HG02610 (cell line): ENCODE measurements around the gene FBXO41.
"Not testable (repeated sequence)": the region's sequence is repeated elsewhere in the genome, so short reads cannot be mapped to it uniquely, and the experiment has no call there.

Source experiments
- ATAC-seq: cut with Tn5 transposase; IDR thresholded peaks from one replicate; pipeline ENCODE4 v1.9.1; 2021; ENCODE audit warnings: mild to moderate bottlenecking, moderate library complexity; ENCODE audit not compliant: unreplicated experiment

FBXO41 gene

GRCh38 chr2:73262691-73263429 is 21.4 kb downstream of the FBXO41 start:
- ATAC-seq, result not testable (repeated sequence)

GRCh38 chr2:73262108-73262651 is 22.1 kb downstream of the FBXO41 start:
- ATAC-seq, result no peak

DNA sequence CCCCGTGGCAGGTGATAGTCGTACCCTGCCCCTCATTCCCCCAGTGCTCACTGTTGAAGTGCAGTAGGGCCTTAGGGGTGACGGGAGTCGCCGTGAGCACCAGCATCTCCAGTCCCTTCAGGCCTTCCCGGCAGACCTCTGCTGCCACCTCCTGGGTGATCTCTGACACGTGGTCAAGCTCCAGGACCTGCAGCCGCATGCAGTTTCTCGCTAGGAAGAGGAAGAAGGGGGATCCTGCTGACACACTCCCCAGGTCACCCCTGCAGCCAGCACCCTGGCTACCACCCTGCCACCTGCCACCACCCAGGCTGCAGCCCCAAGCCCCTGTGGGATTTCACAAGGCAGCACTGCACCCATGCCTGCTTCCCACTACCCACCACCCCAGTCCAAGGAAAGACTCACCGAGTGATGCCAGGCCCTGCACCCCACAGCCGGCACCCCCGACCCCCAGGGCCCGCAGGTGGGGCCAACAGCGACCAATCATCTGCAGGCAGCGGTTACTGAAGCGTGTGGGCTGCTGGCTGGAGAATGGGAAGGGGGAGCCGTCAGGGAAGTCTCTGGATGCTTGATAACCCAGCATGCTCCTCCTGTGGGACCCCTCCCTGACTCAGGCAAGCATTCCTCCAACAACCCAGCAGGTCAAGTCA is 23.8 kb downstream of the FBXO41 start:
- no peak for ATAC-seq

DNA sequence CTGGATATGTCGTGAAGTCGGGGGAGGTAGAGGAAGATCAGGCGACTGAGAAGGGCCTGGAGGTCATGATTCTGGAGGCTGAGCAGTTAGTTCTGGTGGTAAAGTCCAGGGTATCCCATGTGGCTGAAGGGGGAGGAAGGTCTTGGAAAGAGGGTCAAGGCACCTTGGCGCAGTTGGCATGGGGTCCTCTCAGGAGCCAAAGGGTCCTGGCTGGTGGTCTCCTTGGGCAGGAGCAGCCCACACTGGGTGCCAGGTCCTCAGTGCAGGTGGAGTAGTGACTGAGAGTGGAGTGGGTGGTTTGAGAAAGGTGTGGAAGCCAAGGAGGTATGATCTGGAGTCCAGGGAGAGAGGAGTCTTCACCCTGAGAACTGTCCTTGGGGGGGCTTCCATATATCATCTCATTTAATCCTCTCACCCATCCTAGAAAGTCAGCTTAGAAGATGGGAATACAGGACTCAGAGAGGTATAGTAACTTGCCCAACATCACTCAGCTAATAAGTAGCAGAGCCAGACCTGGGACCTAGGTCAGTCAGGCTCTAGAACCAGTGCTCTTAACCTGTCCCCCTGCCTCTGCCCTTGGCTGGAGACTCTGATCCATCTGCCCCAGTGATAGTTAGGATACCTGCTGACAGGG is 24.5 kb downstream of the FBXO41 start:
- ATAC-seq, result no peak

- ATAC-seq, result no peak
These were observed 25.0 kb downstream of the FBXO41 start for GRCh38 chr2:73259276-73259675.

DNA sequence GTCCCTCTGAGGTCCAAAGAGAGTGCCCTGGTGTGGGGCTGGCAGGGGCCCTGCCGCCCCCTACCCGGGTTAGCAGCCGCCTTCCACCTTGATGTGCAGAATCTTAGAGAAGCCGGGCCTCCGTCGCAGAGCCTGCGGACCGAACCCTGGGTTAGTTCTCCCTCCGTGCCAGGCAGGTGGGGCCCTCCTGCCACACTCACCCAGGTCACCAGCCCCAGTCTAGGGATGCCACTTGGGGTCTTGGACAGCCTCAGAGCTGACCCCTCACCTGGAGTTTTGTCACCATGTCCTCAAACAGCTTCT is 25.4 kb downstream of the FBXO41 start:
- no peak for ATAC-seq

GRCh38 chr2:73258186-73258912 is 25.9 kb downstream of the FBXO41 start:
- no peak for ATAC-seq

DNA sequence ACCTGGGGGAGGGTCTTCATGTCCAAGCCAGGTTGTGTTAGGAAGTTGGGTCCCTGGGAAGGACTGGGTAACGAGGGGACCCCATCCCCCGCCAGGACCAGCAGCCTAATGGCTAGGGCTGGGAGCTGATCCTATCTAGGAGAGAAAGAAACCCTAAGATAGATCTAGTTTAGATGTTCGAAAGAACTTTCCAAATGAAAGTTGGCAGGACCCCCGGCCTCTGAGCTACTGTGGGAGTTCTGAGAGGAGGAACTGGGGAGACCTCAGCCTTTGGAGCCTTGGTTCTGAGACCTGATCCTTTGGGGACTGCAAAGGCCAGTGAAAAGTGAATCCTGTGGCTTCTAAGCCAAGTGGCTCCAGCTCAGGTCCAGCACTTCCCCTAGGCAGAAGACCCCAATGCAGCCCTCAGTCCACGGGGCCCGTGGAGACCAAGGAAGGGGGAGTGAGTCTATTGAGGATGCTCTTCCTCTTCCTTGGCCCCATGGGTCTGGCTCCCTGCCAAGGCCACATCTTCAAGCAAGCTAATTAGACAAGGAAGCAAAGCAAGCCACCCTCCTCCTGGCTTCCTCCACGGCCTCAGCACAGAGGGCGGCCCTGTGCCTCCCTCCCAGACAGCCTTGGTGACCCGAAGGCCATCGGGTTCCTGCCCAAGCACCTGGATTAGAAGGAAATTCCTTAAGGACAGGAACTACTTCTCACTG is 26.7 kb downstream of the FBXO41 start:
- ATAC-seq, result no peak

GRCh38 chr2:73257021-73257420 is 27.3 kb downstream of the FBXO41 start:
- ATAC-seq, result no peak

DNA sequence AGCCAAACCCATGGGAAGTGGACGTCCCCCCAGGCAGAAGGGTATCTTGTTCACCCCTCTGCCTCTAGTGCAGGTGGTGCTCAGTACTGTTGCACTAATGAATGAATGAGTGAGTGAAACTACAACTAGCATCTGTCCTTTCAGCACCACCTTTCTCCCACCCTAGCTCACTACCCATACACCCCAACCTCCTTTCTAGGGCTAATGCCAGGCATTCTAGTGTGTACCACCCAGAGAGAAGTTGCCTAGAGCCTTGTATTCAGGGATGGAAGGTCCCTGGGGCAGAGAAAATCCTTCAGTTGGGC is 27.7 kb downstream of the FBXO41 start:
- ATAC-seq, result no peak

DNA sequence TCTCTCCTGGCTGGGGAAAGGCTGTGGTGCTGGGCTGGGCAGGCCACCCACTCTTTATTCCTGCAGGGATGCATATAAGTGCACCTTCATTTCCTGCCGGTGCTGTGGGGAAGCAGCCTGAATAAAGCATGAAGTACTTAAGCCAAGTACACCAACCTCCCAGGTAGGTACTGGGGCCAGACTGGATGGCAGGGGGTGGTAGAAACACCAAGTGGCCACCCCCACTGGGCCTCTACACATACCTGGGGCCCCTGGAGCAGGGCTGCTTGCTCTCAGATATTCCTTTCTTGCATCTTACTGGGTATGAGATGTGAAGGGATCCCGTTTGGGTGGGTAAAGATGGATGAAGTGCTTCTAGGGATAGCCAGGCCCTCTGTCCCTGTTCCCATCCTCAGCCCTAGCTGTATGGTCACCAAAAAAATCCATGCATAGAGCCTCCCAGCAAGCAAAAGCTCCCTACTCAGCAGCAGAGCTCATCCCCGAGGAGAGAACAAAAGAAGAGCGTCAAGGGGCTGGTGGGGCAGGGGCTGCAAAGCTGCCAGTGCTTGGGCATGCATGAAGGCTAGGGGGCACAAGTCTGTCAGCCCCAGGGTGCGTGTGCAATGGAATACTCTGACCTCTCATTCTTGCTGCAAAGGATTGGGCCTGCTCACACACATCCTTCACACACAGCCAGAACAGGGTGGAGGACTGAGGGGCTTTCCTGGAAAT is 28.2 kb downstream of the FBXO41 start:
- ATAC-seq, result no peak

GRCh38 chr2:73255007-73255644 is 29.2 kb downstream of the FBXO41 start:
- no peak for ATAC-seq

DNA sequence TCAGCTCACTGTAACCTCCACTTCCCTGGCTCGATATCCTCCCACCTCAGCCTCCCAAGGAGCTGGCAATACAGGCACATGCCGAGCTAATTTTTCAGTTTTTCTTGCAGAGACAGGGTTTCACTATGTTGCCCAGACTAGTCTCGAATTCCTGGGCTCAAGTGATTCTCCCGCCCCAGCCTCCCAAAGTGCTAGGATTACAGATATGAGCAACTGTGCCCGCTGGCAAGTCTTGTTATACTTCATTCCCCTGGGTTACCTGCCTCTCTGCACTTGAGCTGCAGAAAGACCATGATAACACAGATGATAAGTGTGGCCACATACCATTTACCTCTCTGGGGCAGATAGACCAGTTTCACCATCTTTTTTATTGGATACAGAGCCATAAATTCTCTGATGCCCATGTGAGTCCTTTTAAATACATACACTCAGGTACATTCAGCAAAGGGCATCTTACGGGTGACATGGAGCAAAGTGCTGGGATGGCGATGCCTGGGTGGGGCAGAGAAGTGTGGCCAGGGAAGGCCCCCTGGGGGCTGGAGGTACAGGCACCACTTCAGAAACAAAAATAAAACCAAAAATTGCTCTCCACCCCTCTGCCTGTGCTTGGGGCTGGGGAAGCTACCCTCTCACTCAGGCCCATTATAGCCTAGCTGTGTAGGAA is 29.8 kb downstream of the FBXO41 start:
- ATAC-seq, result no peak

- ATAC-seq, result no peak
These were observed 30.4 kb downstream of the FBXO41 start for GRCh38 chr2:73253901-73254300.

GRCh38 chr2:73253400-73253799 is 30.9 kb downstream of the FBXO41 start:
- ATAC-seq, result no peak

GRCh38 chr2:73252238-73253027 is 31.8 kb downstream of the FBXO41 start:
- no peak for ATAC-seq

GRCh38 chr2:73250872-73251846 is 33.1 kb downstream of the FBXO41 start:
- no peak for ATAC-seq
